GM19452 (cell line): ENCODE data around the gene SNED1.

Source experiments
- ATAC-seq: cut with Tn5 transposase; IDR thresholded peaks from one replicate; pipeline ENCODE4 v1.9.1; 2021; ENCODE audit not compliant: unreplicated experiment

SNED1 gene

DNA sequence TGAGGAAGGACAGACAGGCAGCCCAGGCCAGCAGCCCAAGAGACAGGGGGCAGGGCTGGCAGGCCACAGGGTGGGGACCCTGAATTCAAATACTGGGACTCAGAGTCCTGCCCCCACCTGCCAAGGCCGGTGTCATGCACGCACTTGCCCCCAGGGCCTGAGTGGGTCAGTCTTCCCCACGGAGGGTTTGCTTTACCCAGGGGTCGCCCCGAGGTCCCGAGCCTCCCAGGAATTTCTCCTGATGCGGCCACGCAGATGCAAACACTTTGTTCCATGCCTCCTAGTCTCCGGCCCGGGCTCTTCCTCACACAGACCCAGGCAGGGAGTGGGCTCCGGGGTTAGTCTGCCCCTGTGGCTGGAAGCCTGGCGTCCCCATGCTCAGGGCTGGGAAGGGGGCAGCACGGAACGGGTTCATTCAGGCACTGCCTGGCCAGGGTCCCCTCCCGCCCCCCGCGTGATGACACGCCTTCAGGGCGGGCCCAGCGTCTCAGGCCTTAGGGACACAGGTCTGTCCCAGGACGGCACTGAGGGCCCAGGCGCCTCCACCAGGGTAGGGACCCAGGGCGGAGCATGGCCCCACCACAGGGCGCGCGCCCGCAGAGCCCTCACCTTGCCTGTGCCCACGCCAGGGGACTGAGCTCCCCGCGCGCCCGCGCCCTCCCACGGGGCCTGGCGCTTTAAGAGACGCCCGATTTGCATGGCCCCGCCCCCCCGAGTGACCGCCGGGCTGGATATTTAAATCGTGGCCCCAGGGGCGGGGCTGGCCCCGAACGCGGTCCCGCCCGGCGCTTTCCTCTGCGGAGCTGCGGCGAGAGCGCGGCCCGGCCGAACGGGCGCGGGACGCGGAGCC, at the start of gene SNED1:
Gene SNED1 (plus strand): TSS at position 763 of the 850 bp plus-strand sequence. CDS start 220 bp downstream, outside the sequence.
- no peak for ATAC-seq

DNA sequence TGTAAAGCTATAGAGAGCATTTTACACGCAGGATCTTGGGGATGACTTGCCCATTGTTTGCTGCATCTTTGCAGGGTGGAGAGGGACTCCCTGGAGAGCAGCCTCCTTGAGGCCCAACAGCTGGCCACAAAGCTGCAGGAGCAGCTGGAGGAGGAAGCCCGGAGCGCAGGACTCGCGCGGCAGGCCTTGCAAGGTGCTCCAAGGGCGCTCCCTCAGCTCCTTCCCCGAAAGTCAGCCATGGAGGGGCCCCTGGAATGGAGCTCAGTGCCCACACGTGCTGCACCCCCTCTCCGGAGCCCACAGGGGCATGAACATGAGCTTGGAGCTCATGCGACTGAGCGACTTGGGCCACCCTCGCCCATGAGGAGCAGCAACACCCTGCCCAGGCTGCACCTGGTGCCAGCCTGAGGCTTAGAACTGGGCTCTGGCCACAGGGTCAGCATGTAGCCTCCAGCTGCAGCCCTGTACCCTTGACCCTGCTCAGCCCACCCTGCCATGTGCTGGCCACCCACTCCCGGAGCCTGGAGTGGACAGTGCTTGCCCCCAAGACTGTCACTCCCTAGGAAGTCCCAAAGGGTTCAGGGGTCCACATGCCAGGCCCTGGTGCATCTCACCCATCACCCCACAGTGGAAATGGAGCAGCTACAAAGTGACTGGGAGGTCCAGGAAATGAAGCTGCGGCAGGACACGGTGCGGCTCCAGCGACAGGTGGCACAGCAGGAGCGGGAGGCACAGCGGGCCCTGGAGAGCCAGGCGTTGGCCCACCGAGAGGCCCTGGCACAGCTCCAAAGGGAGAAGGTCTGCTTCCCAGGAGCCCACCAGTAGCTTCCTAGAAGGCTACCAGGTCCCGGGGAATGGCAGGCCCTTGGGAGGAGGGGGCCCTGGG, 49.3 kb upstream of the SNED1 start:
- ATAC-seq, result no peak

DNA sequence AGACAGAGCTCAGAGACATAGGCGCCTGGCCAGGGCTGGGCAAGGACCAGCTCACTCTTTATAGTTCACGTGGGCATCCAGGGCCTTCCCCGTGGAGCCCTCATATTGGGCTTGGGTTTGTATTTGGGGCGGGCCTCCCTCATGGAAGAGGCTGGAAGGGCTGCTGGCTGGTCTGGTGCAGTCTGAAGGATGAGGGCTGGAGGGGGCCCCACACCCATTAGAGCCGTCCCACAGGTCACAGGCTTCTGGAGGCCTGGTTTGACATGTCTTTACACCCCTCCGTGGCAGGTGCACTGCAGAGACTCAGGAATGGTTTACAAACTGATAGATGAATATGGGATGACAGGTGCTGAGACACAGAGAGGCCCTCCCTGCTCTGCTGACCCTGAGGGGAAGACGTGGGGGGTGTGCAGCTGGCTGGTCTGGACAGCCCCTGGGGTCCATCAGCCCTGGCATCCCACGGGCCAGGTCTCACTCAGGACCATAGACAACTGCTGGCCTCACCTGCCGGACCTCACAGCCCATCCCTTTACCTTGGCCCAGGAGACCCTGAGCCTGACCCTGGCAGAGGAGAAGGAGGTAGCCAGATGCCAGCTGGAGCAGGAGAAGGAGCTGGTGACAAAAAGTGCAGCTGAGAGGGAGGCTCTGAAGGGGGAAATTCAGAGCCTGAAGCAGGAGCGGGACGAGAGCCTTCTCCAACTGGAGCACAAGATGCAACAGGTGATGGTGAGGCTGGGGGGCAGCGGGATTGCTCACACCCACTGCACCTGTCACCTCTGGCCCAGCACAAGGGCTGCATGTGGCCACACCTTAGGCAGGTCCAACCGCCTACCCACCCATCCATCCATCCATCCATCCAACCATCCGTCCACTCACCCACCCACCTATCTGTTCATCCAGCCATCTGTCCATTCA, 48.4 kb upstream of the SNED1 start:
- ATAC-seq, result no peak

DNA sequence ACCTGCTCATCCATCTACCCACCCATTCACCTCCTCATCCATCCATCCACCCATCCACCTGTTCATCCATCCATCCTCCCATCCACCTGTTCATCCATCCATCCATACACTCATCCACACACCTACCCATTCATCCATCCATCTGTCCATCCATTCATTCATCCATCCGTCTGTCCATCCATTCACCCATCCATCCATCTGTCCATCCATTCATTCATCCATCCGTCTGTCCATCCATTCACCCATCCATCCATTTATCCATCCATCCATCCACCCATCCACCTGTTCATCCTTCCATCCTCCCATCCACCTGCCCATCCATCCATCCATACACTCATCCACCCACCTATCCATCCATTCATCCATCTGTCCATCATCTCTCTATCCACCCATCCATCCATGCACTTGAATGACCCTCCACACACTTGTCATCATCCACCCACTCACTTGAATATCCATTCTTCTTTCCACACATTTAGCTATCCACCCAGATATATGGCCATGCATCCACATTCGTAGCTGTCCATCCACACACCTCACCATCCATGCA, 47.3 kb upstream of the SNED1 start:
- ATAC-seq, result no peak

DNA sequence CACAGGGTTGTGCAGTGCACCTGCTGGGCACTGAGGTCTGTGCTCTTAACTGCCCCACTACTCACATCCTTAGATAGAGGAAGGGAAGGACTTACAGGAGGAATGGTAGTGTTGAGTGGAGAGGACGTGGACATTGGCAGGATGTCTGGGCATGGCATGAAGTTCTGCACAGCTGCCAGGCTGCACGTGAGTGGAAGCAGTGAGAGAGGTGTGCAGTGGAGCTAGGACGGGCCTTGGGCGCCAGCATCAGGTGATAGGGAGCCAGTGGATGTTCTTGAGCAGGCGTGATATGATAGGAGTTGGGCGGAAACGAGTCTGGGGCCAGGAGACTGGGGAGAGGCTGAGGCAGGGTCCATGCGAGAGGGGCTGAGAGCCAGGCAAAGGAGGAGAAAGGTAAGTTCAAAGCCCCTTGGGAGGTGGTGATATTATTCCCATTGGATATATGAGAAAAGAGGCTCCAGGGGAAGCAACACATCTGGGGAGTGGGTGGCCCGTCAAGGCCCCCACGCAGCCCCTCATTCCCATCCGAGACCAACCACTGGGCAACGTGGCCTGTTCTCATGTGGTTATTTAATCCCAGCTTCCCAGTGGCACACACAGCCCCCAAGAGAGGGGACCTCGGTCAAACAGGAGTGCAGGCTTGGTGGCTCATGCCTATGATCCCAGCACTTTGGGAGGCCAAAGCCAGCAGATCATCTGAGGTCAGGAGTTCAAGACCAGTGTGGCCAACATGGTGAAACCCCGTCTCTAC, 45.7 kb upstream of the SNED1 start:
- ATAC-seq, result no peak

DNA sequence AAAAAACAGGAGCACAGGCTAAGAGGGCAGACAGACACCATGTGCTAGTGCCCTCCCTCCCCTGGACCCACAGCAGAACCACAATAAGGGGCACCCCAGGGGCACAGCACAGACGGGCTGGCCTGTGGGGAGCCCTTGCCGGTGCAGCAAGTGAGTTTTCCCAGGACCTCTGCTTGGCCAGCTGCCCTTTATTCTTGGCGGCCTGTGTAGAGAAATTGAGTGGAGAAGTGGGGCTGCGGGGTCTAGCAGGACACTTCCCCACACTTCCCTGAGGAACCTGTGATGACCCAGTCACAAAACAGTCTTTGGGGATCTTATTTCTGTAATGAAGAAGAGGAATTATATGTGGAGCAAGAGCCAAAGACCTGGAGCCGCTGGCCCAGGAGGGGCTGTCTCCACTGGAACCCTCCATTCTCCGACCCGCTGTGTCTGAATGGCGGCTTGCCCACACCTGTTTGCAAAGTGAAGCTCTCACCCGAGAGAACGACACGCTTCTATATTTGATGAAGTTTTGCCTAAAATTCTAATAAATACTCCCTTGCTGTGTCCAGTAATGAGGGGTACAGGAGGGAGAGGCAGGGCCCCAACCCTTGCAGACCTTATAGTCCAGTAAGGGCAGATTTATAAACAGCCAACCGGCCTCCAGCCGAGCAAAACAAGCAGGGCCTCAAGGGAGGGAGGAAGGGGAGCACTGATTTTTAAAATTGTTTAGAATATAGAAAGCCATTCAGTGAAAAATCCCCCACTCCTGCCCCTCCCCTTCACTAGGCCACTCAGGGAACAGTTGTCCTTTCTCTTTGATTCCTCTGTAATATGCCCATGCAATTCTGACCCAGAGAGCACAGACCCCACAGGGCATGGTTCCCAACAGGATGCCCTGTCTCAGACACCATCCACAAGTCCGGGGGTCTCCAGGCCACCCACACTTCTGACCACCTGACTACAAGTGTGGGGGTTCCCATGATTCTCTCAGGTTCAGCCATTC, 44.7 kb upstream of the SNED1 start:
- no peak for ATAC-seq

DNA sequence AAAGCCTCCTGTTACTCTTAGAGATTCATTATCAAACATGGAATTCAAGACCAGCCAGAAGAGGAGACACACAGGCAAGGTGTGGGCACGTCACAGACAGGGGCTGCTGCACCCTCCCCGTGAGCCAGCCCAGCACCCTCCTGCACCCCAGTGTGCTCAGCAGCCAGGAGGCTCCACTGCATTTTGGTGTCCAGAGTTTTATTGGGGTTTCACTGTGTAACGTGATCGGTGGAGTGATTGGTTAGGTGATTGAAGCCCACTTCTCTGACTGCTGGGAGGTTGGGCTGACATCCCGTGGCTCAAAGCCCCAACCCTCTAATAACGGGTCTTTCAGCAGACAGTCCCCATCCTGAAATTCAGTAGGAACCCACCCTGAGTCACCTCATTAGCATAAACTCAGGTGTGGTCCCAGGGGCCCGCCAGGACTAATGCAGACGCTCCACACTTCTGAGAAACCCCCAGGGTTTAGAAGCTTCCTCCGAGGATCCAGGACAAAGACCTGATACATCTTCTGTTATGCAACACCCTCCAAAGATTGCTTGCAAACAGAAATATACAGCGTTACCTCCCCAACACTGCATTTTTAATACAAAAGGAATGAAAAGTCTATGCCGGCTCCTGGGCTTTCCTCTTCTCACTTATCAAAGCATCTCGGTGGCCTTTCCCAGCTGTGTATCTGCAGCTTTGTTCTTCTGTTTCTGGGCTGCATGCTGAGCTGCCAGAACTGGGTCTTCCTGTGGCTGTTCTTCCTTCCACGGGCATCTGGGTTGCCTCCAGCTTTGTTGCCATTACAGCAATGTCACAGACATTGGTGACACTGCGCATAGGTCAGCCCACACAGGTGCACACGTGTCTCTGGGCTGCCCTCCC, 43.7 kb upstream of the SNED1 start:
- no peak for ATAC-seq

DNA sequence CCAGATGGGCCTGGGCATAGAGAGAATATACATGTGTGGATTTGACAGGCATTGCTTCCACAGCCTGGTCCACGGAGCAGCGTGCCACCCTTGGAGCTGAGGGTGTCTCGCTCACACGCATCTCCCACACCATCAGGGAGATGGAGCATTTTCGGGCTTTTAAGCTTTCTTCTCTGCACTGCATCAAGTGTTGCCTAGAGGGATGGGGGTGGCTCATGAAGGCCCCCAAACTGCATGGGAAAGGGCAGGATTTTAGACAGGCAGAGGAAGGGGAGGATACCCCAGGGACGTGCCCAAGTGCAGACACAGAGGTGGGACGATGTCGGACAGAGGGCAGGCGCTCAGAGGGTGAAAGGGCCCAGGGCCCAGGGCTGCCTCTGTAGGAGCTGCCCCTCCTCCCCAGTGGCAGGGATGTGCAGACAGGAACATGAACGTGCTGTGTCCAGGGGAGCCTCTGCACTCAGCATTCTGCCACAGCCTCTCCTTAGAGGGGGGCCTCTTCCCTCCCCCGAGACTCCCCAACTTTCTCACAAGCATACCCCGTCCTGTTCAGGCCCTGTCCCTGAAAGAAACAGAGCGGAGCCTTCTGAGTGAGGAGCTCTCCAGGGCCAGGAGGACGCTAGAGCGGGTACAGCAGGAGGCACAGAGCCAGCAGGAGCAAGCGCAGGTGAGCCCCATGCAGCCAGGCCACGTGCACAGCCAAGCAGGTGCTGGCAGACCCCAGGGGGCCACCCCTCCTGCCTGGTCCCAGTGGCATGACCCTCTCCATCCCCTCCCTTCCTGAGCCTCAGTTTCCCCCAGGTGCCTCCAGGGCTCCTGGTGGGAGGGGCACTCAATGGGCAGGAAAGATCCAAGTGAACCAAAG, 42.9 kb upstream of the SNED1 start:
- ATAC-seq, result no peak

DNA sequence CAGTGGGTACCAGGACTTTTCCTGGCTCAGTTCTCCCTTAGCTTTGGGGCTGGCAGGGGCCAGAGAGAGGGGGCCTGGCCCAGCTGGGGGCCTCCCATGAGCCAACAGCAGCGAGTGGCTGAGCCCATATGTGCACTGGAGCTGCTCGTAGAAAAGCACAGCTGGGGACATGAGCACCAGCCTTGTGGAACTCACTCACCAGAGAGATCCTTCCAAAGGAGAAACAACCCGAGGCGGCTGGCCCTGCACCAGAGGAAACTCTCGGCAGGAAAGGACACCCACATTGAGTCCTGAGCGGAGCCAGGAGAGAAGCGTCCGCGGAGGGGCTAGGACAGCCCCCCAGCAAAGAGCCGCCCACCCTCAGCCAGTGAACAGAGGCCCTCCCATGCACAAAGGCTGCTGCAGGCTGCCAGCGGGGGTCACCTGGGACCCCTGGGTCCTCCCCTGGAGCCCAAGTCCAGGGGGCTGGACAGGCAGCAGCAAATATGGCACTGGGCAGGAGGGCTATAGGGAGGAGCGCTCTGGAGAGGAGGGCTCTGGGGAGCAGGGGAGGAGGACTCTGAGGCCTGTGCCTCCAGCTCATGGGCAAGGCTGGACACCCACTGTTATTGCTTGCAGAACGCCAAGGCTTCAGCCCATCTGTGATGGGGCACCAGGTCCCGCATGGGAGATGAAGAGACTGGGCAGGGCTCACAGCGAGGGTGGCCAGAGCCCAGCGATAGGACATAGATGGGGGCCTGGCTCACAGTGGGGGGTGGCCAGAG, 42.1 kb upstream of the SNED1 start:
- no peak for ATAC-seq

DNA sequence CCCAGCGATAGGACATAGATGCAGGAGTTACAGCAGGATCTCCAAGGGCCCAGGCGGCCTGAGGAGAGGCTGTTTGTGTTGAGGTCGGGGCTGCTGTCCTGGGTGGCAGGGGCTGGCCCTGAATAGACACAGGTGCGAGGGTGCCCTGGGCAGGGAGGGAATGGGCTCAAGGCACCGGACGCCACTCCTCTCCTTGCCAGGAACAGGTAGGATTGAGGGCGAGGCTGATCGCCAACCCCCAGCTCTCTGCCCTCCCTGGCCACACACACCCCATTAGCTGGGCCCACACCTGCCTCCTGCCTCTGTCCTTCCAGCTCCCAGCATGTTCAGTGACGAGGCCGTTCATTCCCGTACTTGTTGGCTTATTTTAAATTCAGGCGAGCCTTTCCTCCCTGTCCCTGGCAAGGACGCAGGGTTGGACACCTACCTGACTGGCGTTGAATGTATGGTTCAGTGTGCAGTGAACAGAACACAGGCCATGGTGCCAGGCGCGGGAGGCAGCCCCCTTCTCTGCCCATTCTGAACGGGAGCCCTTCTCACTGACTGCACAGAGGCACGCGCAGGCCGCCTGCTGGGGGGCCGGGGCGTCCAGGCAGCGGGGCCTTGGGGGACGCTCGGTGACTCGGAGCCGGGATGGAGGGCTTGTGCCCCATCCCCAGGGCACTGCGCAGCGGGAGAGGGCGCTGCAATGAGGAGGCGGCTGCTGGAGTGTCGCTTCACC, 41.3 kb upstream of the SNED1 start:
- ATAC-seq, result no peak

DNA sequence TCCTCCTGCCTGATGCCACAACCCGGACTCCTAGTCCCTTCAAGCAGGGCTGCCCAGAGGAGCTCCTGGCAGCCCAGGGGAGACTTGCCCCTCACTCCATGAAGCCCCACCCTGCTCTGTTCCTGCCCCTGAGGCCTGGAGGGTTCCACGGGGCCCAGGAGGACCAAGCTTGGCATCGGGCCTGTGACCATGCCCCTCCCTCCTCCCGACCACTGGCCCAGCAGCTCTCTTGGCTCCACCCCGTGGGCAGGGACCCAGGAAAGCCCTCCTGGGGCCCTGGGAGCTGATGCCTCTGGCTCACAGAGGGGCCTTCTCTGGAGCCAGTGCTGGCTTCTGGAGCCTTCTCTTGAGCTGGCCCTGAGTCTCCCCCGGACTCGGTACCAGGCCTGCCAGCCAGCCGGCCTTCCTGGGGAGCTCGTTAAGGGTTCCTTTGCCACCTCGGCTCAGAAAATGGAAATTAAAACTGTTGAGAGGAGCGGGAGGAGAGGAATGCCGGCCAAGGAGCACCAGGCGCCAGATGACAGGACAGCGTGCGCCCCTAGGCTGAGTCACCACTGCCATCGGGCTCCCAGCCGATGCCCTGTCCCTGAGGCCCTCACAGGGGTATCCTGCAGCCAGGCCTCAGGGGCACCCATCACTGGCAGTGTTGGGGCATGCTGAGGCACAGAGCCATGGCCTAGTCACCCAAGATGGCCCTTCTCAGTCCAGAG, 40.6 kb upstream of the SNED1 start:
- ATAC-seq, result no peak

DNA sequence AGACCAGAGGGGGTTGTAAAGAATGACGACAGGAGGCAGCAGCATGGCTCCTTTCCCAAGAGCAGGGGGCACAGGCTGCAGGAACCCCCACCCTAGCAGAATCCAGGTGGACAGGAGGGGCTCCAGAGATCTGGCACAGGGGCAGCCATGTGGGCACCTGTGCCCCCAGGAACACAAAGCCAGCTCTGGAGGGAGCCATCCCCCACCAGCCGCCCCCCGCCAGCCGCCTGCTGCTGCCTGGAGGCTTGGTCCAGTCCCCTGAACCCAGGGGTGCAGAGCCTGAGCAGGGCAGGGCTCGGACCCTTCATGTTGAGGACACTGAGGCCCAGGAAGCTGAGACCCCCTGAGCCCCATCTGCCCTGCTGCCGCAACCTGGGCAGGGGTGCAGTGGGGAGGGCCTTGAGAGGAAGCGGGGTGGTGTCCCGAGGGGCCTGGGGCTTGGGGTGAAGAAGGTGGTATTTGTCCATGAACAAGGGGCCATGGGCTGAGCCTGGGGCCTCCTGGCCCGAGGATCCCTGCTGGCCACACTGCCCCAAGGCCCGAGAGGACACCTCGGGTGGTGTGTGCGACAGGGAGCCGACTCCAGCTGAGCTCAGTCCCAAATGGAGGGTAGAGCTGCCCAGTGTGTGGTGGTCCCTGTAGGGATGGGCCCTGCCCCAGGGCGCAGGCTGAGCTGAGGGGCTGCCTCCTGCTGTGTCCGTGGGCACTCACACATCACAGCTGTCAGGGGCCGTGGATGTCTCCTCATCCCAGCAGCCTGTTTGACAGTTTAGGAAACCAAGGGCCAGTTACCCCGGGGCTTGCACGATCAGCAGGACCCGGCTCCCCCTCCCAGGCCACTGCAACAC, 39.8 kb upstream of the SNED1 start:
- ATAC-seq, result no peak

DNA sequence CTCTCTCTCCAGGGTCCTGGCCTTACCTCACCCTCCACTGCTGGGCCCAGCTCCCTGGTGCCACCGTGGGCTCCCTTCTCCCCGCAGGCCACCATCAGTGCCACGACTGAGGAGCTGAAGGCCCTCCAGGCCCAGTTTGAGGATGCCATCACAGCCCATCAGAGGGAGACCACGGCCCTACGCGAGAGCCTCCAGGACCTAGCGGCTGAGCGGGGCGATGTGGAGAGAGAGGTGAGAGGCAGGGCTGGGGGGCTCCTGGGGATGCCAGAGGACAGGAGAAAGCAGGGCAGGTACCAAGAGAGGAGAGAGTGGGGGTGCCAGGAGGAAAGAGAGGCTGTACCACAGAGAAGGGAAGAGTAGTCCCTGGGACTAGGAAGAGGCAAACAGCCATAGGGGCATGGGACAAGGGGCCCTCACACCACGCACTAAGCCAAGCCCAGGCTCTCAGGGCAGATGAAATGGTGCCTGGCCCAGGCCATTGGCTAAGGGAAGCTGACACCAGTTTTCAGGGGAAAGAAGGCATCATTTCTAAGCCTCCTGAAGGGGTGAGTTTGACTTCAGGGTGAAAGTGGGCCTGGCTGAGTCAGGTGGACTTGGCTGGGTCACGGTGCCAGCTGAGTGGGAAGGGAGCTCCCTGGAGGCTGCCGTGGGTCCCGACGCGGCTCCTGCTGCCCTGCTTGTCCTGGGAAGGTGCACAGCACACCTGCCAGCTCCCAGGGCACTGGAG, 39.0 kb upstream of the SNED1 start:
- no peak for ATAC-seq
